Effector memory CD4-positive, alpha-beta T cell (primary cell): Measurements from ENCODE around the gene HIVEP1.

Experiments
- DNase-seq, 3 donors: peaks; one replicate each; pipeline ENCODE4 v3.0.0-alpha.2; 2020
- H3K27ac ChIP-seq: 2 replicates; pipeline ENCODE4 v1.7.0; 2013; ENCODE audit warnings: mild to moderate bottlenecking, low read length, moderate library complexity; ENCODE audit not compliant: insufficient read depth, poor library complexity, severe bottlenecking
- H3K27me3 ChIP-seq: replicated peaks from 2 replicates; pipeline ENCODE4 v1.7.0; 2013; ENCODE audit warnings: mild to moderate bottlenecking, low read length; ENCODE audit not compliant: insufficient read depth, control insufficient read depth, poor library complexity, severe bottlenecking
- H3K36me3 ChIP-seq: 2 replicates; pipeline ENCODE4 v1.7.0; 2013; ENCODE audit warnings: mild to moderate bottlenecking, low read length, moderate library complexity; ENCODE audit not compliant: control insufficient read depth, insufficient read depth
- H3K4me1 ChIP-seq: 2 replicates; pipeline ENCODE4 v1.7.0; 2013; ENCODE audit warnings: low read length, mild to moderate bottlenecking; ENCODE audit not compliant: control insufficient read depth, insufficient read depth, poor library complexity, severe bottlenecking
- H3K4me3 ChIP-seq: 2 replicates; pipeline ENCODE4 v1.7.0; 2013; ENCODE audit warnings: low read length, low read depth, mild to moderate bottlenecking; ENCODE audit not compliant: insufficient read depth, poor library complexity, severe bottlenecking
- H3K9me3 ChIP-seq: 2 replicates; pipeline ENCODE4 v1.7.0; 2013; ENCODE audit warnings: mild to moderate bottlenecking, low read length, moderate library complexity; ENCODE audit not compliant: control insufficient read depth

HIVEP1 gene

DNA sequence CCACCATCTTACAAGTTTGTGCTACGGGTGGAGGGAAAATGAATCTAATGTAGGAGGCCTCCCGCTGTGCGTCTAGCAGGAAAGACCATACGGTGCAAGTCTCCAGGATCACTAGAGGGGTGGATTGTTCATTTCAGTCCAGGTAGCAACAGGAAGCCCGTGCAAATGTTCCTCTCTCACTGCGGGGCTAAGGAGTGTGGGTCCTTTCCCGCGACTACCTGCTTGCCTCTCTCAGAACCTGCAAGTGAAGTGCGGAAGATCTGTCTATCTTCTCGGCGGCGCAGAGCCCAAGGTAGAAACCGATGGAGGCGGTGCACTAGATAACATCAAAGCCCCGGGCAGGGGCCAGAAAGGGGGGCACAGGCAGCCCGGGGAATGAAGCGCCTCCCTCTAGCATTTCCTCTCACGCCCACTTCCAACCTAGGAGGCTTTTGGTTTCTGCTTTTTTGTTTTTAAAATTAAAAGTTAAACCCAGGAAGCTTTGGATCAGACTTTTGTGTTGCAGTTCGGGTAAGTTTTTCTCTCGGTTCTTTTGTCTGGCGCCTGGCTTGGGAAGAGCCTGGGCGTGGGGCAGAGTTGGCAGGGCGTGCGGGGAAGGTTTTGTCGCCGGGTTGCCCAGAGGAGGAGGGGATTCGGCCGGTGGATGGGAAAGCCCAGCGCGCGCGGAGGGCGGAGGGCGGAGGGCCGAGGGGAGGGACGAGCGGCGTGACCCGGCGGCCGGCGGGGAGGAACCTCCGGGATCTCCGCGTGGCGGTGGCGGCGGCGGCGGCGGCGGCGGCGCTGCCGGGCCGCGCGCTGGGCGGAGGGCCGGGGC is 3.5 kb upstream of the HIVEP1 start:
- Histone ChIP-seq H3K4me1 (peaks cover 8% of the 10 kb centered on the region), H3K9me3 (no peaks in the 10 kb centered on the region), H3K27ac (peak overlapping the region; percentile 99), H3K36me3 (no peaks in the 10 kb centered on the region), H3K27me3 (no peaks in the 10 kb centered on the region), H3K4me3 (peak overlapping the region; percentile 66)
- DNase-seq, result peak; percentile 80 to 83 (median 81)

DNA sequence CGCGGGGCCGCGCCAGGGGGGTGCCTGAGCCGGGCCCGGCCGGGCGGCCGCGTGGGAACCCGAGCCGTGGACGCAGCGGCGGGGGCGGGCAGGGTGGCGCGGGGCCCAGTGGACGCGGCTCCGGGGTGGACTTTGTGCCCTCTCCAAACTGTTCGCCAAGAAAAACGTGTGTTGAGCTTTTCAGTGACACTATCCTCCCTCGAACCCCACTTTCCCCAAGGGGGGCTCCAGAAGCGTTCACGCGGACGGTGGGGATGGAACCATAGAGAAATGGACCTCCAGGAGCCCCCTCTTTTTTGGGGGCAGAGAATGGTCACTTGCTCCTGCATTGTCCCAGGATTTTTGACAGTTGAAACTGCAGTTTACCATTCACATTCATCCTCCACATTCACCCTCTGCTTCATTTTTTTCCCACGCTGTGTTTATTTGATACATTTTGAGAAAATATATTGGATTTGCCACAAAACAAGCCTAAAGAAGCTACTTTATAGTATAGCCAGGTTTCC is 2.9 kb upstream of the HIVEP1 start:
- Histone ChIP-seq H3K4me1 (peaks cover 12% of the 10 kb centered on the region), H3K4me3 (peak overlapping the region; percentile 99), H3K27me3 (no peaks in the 10 kb centered on the region), H3K9me3 (no peaks in the 10 kb centered on the region), H3K27ac (peak overlapping the region; percentile 99), H3K36me3 (no peaks in the 10 kb centered on the region)
- DNase-seq, result no peak

DNA sequence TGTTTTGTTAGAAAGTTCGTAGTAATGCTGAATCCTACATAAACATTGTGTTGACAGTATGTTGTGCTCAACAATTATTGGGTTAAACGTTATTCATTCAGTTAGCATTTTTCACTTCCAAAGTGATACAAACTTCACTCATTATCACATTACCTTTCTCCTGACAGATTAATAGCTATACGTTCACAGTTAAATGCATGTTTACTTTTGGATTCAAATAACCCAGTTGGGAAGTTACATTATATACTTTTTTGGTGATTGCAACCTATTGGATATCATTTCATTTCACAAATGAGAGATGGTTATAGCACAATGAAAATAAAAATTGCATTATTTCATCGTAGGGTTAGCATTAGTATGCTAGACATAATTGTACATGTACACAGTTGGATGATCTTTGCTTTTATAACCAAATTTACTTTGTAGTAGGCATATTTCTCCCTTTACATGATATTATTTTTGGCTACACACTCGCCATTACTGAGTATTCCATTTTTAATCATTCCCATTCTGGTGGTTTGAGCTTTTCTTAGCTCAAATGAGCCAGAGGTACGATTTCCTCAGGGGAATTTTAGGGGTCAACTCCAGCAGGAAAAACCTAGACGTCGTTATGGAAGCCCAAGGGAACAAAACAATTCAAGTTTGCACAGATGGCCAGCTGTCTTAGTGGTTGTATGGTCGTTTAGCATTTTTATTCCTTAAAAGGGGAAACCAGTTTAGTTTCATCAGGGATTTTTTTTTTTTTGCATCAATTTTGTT is 2.1 kb upstream of the HIVEP1 start:
- H3K4me1 ChIP-seq, result peaks cover 12% of the 10 kb centered on the region
- no peaks in the 10 kb centered on the region for H3K27me3 ChIP-seq
- H3K9me3 ChIP-seq, result no peaks in the 10 kb centered on the region
- no peaks in the 10 kb centered on the region for H3K36me3 ChIP-seq
- H3K27ac ChIP-seq, result peak overlapping the region; percentile 99
- no peak for DNase-seq
- peak overlapping the region; percentile 99 for H3K4me3 ChIP-seq

DNA sequence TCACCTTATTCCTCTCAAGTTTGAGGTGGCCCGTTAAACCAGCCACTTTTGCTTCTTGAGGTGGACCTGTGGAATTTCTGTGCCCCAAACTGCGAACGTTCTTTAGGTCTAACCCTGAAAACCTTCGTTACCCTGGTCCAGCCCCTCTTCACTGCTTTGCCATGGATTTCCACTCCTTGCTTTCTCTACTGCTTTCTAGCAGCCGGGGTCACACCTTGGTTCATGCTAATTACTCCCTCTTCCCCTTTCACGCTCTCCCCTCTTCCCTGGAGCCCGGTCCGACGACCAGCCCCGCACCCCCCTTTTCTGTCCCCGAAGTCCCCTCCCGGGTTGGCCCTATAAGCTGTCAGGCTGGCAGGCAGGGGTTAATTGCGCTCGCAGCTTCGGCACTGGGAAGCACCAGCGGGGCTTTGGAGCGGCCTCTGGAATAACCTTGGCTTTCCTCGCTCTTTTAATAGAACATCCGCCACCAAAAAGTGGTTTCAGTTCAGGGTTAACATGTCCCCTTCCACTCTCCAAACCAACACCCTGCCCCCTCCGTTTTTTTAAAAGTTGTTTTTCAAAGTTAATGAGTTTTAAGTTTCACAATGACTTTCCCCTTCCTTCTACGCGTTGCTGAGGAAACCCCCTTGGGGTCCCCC is 1.4 kb upstream of the HIVEP1 start:
- Histone ChIP-seq H3K4me1 (peaks cover 12% of the 10 kb centered on the region), H3K9me3 (no peaks in the 10 kb centered on the region), H3K4me3 (peak overlapping the region; percentile 99), H3K27me3 (no peaks in the 10 kb centered on the region), H3K27ac (peak overlapping the region; percentile 99), H3K36me3 (no peaks in the 10 kb centered on the region)
- DNase-seq, result no peak

DNA sequence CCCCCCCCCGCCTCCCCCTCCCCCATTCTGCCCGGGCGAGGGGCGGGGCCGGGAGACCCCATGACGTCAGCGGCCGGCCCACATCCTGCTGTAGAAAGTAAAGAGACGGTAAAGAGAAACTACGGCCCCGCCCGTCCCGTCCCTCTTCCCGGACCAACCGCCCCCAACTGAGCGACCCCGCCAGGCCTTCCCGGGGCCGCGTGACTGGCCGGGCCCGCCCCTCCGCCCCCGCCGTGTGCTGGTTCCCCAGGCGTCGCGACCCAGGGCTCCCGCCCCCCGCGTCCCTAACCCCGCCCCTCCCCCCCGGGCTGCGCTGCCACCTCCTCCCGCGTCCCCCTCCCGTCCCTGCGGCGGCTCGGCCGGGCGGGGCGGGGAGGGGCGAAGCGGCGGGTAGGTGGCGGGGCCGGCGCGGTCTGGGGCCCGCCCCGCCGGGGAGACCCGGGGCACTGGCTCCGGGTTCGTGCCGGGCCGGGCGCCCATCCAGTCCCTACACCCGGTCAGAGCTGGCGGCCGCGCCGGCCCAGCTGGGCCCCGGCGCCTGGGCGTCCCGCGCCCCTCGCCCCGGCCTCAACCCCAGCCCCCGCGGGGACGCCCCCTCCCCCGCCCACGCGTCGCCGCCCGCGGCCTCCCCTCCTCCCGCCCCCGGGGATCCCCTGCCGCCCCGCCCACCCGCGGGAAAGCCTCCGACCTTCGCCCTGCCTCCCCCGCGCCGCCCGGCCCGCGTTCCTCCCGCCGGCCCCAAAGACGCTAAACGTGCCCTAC is 655 bp upstream of the HIVEP1 start:
- Histone ChIP-seq H3K36me3 (peaks cover 1% of the 10 kb centered on the region), H3K27me3 (no peaks in the 10 kb centered on the region), H3K27ac (peak overlapping the region; percentile 81), H3K9me3 (no peaks in the 10 kb centered on the region), H3K4me1 (peaks cover 12% of the 10 kb centered on the region), H3K4me3 (no peak overlapping the region)
- DNase-seq, result peak; percentile 94 to 98 (median 97)

DNA sequence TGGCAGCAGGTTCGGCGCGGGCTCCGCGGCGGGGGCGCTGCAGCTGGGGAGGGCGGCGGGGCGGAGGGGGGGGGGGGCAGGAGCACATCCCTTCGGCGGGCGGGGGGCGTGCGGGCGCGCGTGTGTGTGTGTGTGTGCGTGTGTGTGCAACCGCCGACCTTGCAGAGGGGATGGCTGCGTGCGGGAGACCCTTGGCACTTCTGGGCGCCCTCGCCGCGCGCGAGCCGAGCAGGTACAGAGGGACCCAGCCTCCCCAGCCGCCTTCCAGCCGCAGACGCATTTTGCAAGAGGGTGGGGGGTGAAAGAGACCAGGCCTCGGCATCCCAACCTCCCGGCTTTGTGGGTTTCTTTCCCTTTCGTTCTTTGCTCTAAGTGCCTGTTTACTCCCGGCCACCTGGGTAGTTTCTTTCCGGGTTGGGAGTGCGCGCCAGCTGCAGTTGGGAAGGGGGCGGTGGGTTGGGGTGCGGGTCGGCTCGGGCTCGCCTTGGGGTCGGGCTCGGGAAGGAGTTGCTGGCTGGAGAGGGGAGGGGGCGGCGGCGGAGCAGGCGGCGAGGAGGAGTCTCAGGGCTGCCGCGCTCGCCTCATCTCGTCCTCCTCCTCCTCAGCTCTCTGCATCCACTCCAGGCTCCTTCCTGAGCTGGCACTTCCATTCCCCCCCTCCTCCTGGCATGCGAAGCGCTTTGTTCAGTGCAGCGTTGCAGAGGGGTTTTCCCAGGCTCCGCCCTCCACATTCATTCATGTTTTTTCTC is 620 bp downstream of the HIVEP1 start:
- peaks cover 12% of the 10 kb centered on the region for H3K4me1 ChIP-seq

DNA sequence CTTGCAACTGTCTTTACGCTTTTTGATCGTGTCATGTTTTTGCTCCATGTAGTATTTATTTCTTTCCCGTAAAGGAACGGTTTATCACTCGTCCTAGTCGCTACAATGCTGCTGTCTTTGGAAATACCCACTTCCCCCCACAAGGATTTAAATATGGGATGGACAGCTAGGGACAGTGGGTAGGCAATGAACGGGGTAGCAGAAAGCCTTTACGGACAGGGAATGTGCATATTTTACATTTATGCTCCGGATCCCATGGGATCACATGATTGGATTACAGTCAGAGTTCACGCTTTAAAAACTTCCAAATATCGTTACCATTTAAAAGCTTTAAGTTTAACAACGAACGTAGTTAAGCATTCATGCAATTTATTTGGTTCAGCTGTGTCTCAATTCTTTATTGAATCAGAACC is 1.2 kb downstream of the HIVEP1 start:
- Histone ChIP-seq H3K9me3 (no peaks in the 10 kb centered on the region), H3K4me3 (peak overlapping the region; percentile 95), H3K4me1 (peaks cover 7% of the 10 kb centered on the region), H3K27me3 (no peaks in the 10 kb centered on the region), H3K27ac (peak overlapping the region; percentile 81), H3K36me3 (peaks cover 11% of the 10 kb centered on the region)
- no peak for DNase-seq

More for the DNA sequence above, 620 bp downstream of the HIVEP1 start:
- Histone ChIP-seq H3K9me3 (no peaks in the 10 kb centered on the region), H3K27me3 (no peaks in the 10 kb centered on the region), H3K4me3 (peak overlapping the region; percentile 95), H3K36me3 (peaks cover 11% of the 10 kb centered on the region), H3K27ac (peak overlapping the region; percentile 81)
- DNase-seq, result peak; percentile 65 to 74 (median 70)

DNA sequence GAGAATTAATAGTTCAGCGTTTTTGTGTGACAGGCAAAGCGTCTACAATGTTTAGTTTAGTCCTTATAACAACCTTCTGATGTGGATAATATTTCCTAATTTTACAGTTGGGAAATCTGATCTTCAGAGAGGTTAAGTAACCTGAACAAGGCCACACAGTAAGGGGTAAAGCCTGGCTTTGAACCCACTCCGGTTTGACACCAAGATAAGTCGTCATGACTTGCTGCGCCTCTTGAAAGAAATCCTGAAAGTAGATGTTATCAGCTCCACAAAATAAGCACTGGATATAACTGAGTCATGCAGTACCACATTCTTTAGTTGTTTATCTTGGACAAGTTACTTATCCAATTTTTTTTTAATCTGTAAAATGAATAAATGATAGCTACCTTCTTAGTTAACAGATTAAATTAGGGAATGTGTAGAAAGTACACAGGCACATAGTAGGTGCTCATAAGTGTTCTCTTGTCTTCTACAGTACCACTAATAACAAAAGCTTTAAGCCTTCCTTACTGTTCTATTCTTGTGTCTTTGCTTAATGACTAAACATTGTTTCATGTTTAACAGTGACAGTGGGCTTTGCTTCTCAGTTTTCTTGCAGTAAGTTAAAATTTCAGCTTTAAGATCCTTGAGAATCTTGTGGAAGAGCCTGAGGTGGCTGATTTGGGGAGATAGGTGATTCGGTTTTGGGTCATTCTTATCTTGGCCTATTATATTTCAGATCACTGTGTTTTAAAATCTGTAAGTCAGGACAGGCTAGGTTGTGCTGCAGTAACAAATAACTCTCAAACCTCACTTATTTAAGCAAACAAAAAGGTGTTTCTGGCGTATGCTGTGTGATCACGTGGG is 2.1 kb downstream of the HIVEP1 start:
- Histone ChIP-seq H3K9me3 (no peaks in the 10 kb centered on the region), H3K27me3 (no peaks in the 10 kb centered on the region), H3K4me3 (no peak overlapping the region), H3K4me1 (peaks cover 7% of the 10 kb centered on the region), H3K27ac (no peak overlapping the region), H3K36me3 (peaks cover 11% of the 10 kb centered on the region)
- DNase-seq, result no peak
